8988T (cell line): ENCODE data around the gene RNF151.
"Not testable (repeated sequence)": the region's sequence is repeated elsewhere in the genome, so short reads cannot be mapped to it uniquely, and the experiment has no call there.

Experiments used
- DNase-seq: peaks from one replicate; pipeline ENCODE4 v3.0.0; 2011

RNF151 gene

GRCh38 chr16:1966460-1966859 is at the start of gene RNF151:
TSS of gene RNF151 (plus strand) at chr16:1966856. CDS start at chr16:1966882, 26 bp downstream.
- no peak for DNase-seq

- DNase-seq = no peak
Observed at GRCh38 chr16:1917056-1917664, 49.5 kb upstream of the RNF151 start.

GRCh38 chr16:1917665-1918350 is 48.8 kb upstream of the RNF151 start:
- DNase-seq = no peak

DNA sequence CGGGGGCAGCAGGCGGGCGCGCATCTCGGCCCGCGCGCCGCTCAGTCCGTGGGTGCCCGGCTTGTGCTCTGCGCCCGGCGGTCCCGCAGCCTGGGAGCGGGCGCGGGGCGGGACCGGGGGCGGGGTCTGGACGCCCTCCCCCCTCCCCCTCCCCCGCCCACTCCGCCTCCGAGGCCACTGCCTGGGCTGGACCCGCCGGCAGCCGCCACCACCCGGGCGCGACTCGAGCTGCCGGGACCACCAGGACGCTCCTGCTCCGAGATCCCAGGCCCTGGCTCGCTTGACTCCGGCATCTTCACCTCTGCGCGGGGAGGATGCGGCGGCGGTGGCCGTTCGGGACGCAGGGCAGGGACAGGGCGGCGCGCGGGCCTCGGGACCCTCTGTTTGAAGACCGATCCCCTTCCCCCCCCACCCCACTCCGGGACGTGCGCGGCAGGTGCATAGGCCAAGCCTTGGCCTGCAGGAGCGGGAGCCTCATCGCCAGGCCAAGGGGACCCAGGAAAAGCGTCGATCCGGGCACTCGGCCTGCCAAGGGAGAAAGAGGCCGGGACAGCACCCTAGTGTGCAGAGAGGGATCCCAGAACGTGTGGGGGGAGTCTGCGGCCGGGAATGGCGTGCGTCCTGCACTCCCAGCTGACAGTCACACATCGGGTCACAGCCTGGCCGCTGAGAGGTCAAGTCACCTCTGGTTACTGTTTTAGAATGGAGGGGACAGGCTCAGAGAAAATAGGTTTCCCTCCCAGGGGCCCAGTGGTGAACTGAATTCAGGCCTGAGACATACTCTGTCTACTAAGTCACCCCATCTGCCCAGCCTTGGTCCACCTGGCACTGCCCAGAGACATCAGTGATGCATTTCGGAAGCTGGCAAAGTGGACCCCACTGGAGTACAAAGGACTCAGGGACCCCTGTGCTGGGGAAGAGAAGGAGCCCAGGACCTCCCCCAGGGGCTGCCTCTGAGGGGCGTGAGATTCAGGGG is 48.0 kb upstream of the RNF151 start, which contains the start of gene HS3ST6:
TSS of gene HS3ST6 (minus strand) at position 65 of the 976 bp plus-strand sequence. CDS start 92 bp downstream, outside the sequence.
- no peak for DNase-seq

DNA sequence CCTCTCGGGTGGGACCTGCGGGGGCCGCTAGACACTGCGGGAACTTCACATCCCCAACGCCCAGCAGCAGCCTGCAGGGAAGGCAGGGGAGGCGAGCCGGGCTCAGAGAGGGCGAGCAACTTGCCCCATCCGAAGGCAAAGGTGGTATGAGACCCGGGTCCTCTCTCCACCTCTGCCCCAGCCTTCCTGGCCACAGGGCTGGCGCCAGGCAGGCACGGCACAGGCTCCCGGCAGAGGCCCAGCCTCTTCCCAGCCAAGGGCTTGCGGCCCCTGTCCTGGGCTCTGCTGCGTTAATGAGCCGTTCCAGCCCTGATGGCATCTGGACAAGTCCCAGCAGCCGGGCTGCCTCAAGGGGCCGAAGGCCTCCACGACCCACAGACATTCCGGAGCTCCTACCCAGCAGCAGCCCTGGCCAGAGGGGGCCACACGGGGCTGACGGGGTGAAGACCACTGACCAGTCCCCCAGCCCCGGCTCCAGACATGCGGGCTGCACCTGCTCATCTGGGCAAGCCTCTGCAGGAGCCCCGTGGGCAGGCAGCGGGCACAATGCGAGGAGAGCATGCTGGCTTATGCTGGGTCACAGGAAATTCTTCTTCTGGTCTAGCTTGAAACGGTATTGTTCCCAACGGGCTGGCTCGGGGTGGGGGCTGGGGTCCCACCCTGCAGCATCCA is 47.2 kb upstream of the RNF151 start:
- DNase-seq = no peak

DNA sequence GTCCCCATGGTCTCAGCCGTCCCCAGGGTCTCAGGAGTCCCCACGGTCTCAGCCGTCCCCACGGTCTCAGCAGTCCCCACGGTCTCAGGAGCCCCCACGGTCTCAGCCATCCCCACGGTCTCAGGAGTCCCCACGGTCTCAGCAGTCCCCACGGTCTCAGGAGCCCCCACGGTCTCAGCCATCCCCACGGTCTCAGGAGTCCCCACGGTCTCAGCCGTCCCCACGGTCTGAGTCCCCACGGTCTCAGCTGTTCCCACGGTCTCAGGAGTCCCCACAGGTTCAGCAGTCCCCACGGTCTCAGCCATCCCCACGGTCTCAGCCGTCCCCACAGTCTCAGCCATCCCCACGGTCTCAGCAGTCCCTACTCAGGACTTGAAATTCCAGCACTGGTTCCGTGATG is 46.5 kb upstream of the RNF151 start:
- not testable (repeated sequence) for DNase-seq

DNA sequence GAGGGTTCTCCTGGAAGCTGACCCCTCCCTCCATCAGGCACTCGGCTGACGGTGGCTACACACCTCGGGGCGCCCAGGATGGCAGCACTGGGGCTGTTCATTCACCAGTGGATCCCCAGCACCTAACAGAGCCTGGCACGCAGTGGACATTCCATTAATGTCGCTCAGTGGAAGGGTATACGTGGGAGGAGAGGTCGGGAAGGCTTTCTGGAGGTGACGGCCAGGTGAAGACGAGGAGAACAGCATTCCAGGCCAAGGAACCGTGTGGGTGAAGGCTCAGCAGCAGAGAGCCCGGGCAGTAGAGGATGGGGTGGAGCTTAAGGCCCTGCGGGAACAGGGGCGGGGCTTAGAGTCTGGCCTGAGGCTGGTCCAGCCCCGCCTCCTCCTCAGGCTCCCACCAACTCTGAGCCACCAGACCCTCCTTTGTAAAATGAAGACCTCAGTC is 45.9 kb upstream of the RNF151 start:
- DNase-seq = no peak

- no peak for DNase-seq
Observed at GRCh38 chr16:1922357-1922756, 44.3 kb upstream of the RNF151 start.

- DNase-seq = peak; percentile 63
Observed at GRCh38 chr16:1923299-1924034, 43.2 kb upstream of the RNF151 start.

GRCh38 chr16:1924095-1924494 is 42.6 kb upstream of the RNF151 start:
- DNase-seq = no peak

GRCh38 chr16:1926271-1926670 is 40.4 kb upstream of the RNF151 start:
- DNase-seq = no peak

DNA sequence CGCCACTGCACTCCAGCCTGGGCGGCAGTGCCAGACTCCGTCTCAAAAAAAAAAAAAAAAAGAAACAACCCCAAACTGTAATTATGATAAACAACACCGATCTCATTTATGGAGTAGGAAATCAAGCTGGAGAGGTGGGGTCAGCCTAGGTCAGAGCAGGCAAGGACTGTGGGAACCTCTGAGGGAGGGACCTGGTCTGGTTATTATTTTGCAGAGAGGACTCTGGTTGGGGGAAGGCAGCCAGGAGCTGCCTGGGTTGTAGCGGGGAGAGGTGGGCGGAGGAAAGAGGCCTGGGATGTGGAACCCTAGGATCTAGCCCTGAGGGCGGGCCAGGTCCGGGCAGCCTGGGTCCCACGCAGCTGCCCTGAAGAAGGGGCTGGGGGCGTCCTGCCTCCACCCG is 37.6 kb upstream of the RNF151 start:
- DNase-seq = no peak

DNA sequence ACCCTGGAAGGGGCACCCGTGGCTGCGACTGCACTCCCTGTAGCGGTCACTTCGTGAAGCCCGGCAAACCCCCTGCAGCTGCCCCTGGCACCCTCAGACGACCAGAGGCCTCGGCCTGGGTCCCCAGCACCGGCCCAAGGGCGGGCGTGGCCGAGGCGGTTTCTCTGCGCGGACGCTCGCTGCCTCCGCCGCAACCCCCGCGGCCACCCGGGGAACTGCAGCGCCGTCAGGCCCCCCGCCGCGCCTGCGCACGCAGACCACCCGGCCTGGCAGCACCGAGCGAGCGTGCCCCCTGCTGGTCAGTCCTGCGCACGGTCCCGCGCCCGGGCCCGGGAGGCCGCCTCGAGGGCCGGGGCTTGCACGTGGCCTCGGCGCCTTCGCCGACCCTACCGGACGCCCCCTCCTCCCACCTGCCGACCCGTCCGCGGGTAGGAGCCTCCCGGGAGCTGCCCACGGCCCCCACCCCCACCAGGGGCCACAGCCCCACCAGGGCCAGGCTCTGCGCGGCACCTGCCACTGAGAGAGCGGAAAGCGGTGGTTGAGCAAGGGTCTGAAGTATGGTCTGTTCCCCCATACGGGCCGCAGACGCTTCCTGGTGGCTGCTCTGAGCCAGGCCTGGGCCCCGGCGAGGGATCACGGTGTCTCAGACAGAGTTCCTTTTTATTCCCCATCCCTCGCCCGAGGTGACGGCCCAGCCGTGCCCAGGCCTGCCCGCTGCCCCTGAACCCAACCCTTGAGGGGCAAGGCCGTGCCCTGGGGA is 36.9 kb upstream of the RNF151 start:
- peak; percentile 80 for DNase-seq

- no peak for DNase-seq
Observed at GRCh38 chr16:1930338-1930720, 36.3 kb upstream of the RNF151 start.

DNA sequence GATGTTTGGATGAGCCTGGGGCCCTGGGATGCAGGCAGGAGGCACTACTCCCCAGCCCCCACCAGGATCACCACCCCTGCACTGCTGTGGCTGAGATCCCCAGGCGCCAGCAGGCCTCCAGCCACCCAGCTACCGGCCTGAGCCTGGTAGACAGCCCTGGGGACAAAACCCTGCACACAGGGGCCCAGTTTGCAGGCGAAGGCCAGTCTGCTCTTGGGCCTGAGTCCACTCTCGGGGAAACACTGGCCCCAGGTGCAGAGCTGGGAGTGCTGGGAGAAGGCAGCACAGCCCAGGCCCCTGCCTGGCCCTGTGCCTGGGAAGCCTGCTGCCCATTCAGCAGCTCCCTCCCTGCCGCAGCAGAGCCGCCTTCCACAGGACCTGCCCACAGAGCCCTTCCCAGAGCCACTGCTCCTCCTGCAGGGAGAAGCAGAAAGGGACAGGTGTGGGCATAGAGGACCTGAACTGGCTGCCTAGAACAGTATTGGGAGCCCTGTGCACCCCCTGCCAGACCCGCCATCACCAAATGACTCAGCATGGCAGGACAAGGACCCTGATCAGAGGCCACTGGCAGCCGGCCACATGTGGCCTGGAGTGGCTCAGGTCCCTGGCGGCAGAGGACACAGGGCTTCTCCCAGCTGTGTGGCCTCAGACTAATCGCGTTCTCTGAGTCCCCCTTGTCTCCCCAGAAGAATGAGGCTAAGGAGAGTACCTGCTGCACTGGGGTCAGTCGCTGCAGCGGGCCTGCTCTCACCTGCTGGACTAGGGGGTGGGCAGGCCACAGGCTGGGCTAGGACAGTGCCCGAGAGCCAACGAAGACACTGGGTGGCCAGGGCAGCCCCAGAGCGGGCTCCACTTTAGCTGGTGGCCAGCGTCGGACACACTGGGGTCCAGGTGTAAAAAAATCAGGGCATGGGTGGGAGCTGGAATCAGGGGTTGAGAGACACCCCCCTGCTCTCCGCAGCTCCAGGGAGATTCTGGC is 34.3 kb upstream of the RNF151 start:
- DNase-seq = no peak

- no peak for DNase-seq
Observed at GRCh38 chr16:1933097-1933661, 33.5 kb upstream of the RNF151 start.

DNA sequence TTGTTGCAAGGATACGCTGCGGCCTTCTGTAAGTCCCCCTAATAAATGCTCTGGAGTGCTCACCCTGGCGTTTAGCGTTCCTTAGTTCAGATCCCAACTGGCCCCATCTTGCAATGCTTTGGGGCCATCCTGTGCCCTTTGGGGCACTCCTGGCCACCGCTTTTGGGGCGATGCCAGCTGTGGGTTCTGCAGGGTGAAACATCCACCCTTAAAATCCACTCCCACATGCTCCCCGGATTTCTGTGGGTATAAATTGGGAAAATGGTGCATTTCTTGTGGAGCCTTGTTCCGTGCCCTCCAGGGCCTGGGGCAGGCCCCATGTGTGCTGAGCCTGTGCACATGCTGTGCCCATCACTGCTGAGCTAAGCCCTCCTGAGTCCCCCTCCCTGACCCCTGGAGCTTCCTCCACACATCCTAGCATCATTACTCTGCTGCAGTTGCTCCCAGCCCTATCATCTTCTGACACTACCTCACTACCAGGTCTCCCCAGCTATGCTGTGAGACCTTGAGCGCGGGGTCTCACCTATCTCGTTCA is 29.6 kb upstream of the RNF151 start:
- no peak for DNase-seq

DNA sequence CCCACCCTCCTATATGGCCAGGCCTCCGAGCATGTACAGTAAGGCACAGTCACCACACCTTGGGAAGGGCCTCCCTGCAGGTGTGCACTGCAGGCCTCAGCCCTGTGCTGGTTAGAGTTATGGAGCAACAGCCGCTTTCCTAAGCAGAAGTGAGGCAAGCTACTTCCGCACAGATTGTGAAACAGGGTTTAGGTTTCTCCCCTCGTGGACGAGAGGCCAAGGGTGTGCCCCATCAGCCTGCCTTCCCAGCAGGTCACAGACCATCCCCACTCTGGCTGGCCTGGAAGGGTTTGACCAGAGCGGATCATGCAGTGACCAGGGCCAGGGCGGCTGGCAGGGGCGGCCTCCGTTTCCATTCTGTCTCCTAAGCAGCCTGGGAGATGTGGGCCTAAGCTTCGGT is 28.3 kb upstream of the RNF151 start:
- no peak for DNase-seq

GRCh38 chr16:1938910-1939309 is 27.7 kb upstream of the RNF151 start:
- no peak for DNase-seq
